ENCODE measurements around the gene HOXA1. TPM values are rescaled to one million over a fixed set of nuclear protein-coding genes. Genes with fewer than 3 reads are reported as not detected.

HOXA1 gene
- total RNA-seq, 1 donor from 2014 or later = 3.5 TPM

DNA sequence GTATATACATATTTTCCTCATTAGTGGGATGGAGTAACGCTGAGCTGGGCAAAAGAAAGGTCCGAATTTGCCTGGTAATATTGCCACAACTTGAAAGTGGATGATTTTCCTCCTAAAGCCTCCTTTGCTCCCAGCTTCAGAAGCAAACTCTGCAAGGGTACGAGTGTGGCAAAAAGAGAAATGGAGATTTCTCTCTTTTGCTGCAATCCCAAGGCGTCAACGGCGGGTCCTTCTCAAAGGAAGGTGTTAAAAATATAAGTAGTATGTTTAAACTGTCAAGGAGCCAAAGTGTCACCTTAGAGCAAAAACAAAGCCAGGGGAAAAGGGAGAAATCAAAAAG is 19.1 kb upstream of the HOXA1 start:
- H3K27ac Mint-ChIP-seq (ENCODE audit: unreplicated experiment) = no peak overlapping the region

GRCh38 chr7:27113991-27114769 is 18.4 kb upstream of the HOXA1 start:
- Mint-ChIP-seq H3K36me3 (ENCODE audit: low read depth) (peaks cover 9% of the 10 kb centered on the region), H3K27ac (ENCODE audit: unreplicated experiment) (peak overlapping the region; percentile 20), H3K9me3 (no peaks in the 10 kb centered on the region), H3K4me1 (peaks cover 36% of the 10 kb centered on the region), H3K4me3 (peak overlapping the region; percentile 83), H3K27me3 (ENCODE audit: low read depth) (peaks cover 96% of the 10 kb centered on the region)
- DNase-seq (ENCODE audit: low read depth, low spot score) = no peak
- TF ChIP-seq, protein P1, sequence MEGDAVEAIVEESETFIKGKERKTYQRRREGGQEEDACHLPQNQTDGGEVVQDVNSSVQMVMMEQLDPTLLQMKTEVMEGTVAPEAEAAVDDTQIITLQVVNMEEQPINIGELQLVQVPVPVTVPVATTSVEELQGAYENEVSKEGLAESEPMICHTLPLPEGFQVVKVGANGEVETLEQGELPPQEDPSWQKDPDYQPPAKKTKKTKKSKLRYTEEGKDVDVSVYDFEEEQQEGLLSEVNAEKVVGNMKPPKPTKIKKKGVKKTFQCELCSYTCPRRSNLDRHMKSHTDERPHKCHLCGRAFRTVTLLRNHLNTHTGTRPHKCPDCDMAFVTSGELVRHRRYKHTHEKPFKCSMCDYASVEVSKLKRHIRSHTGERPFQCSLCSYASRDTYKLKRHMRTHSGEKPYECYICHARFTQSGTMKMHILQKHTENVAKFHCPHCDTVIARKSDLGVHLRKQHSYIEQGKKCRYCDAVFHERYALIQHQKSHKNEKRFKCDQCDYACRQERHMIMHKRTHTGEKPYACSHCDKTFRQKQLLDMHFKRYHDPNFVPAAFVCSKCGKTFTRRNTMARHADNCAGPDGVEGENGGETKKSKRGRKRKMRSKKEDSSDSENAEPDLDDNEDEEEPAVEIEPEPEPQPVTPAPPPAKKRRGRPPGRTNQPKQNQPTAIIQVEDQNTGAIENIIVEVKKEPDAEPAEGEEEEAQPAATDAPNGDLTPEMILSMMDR (conservative IDR thresholded peaks at IDR 0.05) = no peak

More for the DNA sequence above, 19.1 kb upstream of the HOXA1 start:
- Mint-ChIP-seq H3K9me3 (no peaks in the 10 kb centered on the region), H3K27me3 (ENCODE audit: low read depth) (peaks cover 96% of the 10 kb centered on the region), H3K4me1 (peaks cover 30% of the 10 kb centered on the region), H3K36me3 (ENCODE audit: low read depth) (peaks cover 4% of the 10 kb centered on the region), H3K4me3 (peak overlapping the region; percentile 87)
- TF ChIP-seq, protein P1 (conservative IDR thresholded peaks at IDR 0.05) = no peak
- no peak for DNase-seq (ENCODE audit: low read depth, low spot score)

DNA sequence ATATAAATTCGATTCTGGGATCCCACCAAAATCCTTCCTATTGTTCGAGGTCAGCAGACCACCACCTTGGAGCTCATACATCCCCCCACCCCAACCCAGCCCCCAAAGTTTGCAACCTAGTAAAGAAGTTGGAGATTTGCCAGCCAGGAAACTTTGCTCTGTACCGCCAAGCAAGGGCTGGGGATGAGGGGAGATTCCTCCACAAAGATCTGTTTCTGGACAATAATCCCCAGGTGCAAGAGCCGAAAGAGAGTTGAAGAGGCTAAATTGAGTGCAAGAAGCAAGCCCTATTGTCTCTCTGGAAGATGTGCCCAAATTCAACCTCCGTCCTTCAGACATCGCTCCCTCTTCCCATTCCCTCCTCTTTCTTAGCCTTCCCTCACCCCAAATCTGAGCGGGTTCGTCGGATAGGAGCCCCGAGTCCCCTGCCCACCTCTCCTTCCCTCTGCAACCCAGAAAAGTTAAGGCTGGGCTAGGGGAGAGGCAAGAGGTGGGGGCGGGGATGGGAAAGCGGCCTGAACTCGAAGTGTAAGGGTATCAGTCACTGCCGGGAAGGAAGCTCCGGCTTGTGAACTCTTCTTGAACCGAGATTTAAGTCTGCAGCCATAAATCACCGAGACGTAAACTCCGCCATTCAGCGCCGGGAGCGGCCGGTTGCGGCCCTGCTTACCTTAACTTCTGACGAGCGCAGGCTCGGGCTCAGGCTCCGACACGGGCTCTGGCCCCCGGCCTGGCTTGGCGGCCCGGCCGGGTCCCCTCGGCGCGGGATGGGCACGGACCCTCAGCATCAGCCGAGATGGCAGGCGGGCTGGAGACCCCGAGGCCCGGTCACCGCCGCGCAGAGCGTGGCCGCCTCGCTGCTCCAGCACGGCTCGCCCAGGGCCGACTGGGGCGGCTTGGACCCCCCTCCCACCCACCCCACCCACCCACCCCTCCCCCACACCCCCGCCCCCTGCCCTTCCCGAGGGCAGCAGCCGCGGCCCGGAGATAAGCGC is 17.5 kb upstream of the HOXA1 start:
- H3K27me3 Mint-ChIP-seq (ENCODE audit: low read depth) = peaks cover 96% of the 10 kb centered on the region
- H3K4me3 Mint-ChIP-seq = peak overlapping the region; percentile 89
- H3K27ac Mint-ChIP-seq (ENCODE audit: unreplicated experiment) = no peak overlapping the region
- DNase-seq (ENCODE audit: low read depth, low spot score) = no peak
- TF ChIP-seq, protein P1 (conservative IDR thresholded peaks at IDR 0.05) = no peak
- H3K9me3 Mint-ChIP-seq = no peaks in the 10 kb centered on the region
- H3K36me3 Mint-ChIP-seq (ENCODE audit: low read depth) = peaks cover 9% of the 10 kb centered on the region
- H3K4me1 Mint-ChIP-seq = peaks cover 44% of the 10 kb centered on the region

- TF ChIP-seq, protein P1 (conservative IDR thresholded peaks at IDR 0.05) = no peak
- Mint-ChIP-seq H3K36me3 (ENCODE audit: low read depth) (peaks cover 9% of the 10 kb centered on the region), H3K9me3 (no peaks in the 10 kb centered on the region), H3K27ac (ENCODE audit: unreplicated experiment) (no peak overlapping the region), H3K4me3 (peak overlapping the region; percentile 86), H3K4me1 (peaks cover 49% of the 10 kb centered on the region), H3K27me3 (ENCODE audit: low read depth) (peaks cover 96% of the 10 kb centered on the region)
- DNase-seq (ENCODE audit: low read depth, low spot score) = no peak
Measured at GRCh38 chr7:27112361-27112760, 16.6 kb upstream of the HOXA1 start.

GRCh38 chr7:27111751-27112277 is 16.0 kb upstream of the HOXA1 start:
- Mint-ChIP-seq H3K4me1 (peaks cover 55% of the 10 kb centered on the region), H3K9me3 (no peaks in the 10 kb centered on the region), H3K36me3 (ENCODE audit: low read depth) (peaks cover 9% of the 10 kb centered on the region), H3K27me3 (ENCODE audit: low read depth) (peaks cover 94% of the 10 kb centered on the region), H3K4me3 (peak overlapping the region; percentile 86), H3K27ac (ENCODE audit: unreplicated experiment) (no peak overlapping the region)
- TF ChIP-seq, protein P1 (conservative IDR thresholded peaks at IDR 0.05) = no peak
- no peak for DNase-seq (ENCODE audit: low read depth, low spot score)

Measured in neural crest cell (in vitro differentiated cells).